ENCODE data around the gene PAQR5. TPM values are rescaled to one million over a fixed set of nuclear protein-coding genes. Genes with fewer than 3 reads are reported as not detected.

The PAQR5 gene
- total and polyA plus RNA-seq, 9 of the 15 experiments (the other 6 are each of a cell fraction or from before 2014, with no cell fraction given): 0.04 to 0.08 TPM; not detected in 7

GRCh38 chr15:69377216-69377970, 78.7 kb downstream of the PAQR5 start:
- no peak for DNase-seq (ENCODE audit: extremely low read depth in 1 of 4, low spot score in 3 of 4)
- intact Hi-C loops (cut with micrococcal nuclease): no loop called here
- Histone ChIP-seq H4K20me1 (replicated peaks; ENCODE audit: control insufficient read depth, insufficient read depth, low read length) (no peaks in the 10 kb centered on the region; the same call in 1 of the 2 replicates), H3K4me3 (no peak overlapping the region), H3K9me1 (ENCODE audit: control insufficient read depth, insufficient read depth, low read length) (no peaks in the 10 kb centered on the region), H3K9ac (ENCODE audit: insufficient read depth in 1 of 2, low read depth in 2 of 2, low read length in 2 of 2) (no peak overlapping the region), H2AFZ (ENCODE audit: low read depth, low read length) (no peak overlapping the region), H3K27me3 (ENCODE audit: control insufficient read depth in 2 of 2, insufficient read depth in 2 of 2, low read length in 2 of 2) (peaks cover 14 to 60% of the 10 kb centered on the region in 2 experiments), H3K4me1 (replicated peaks in 1 of 2; ENCODE audit: control insufficient read depth in 2 of 2, insufficient read depth in 2 of 2, low read length in 2 of 2) (no peaks in the 10 kb centered on the region; a peak in 1 of 5 replicates), H3K36me3 (ENCODE audit: control insufficient read depth, insufficient read depth, low read length) (no peaks in the 10 kb centered on the region), H3K4me2 (ENCODE audit: insufficient read depth, low read length) (no peak overlapping the region), H3K27ac (ENCODE audit: extremely low read depth, low read depth, low read length) (no peak overlapping the region), H3K79me2 (ENCODE audit: control insufficient read depth, insufficient read depth, low read length) (no peaks in the 10 kb centered on the region), H3K9me3 (replicated peaks; ENCODE audit: control insufficient read depth, insufficient read depth, low read depth, low read length) (no peaks in the 10 kb centered on the region)
- no peak for ATAC-seq
- in situ Hi-C loops (cut with MboI): no loop called here
- no TSS peak for BruUV-seq (replicated peaks)
- 0% methylated on average over 8 of the region's 8 CpGs for WGBS (ENCODE audit: insufficient coverage, low coverage, missing lambda C conversion rate)
- TF ChIP-seq PCBP2 (IDR thresholded peaks at IDR 0.05; ENCODE audit: low read depth, low read length, poor library complexity, severe bottlenecking) (no peak), BHLHE40 (IDR thresholded peaks at IDR 0.05; ENCODE audit: low read length) (peak; percentile 36; the same call in 1 of the 2 replicates)
- ChIA-PET POLR2A (interaction anchor here (0.7 kb wide), 1 partner anchor 85 kb away, joined by 3 read pairs; no protein-coding TSS in a partner anchor), CTCF (ENCODE audit: low intra/inter-chr PET ratio) (no interaction called here)
- FAIRE-seq: no peak

GRCh38 chr15:69380100-69380725, 81.5 kb downstream of the PAQR5 start:
- in situ Hi-C loops (cut with MboI): no loop called here
- intact Hi-C loops (cut with micrococcal nuclease): no loop called here
- TF ChIP-seq CREBBP (IDR thresholded peaks at IDR 0.05; ENCODE audit: low read depth, low read length): no peak
- no peak for TF ChIP-seq ZNF217 (CRISPR knock-in tag; IDR thresholded peaks at IDR 0.05)
- TF ChIP-seq FOXM1 (IDR thresholded peaks at IDR 0.05; ENCODE audit: low read depth): no peak
- no peak for TF ChIP-seq FOXM1 (CRISPR knock-in tag; IDR thresholded peaks at IDR 0.05; ENCODE audit: low read depth)
- TF ChIP-seq NFIC (IDR thresholded peaks at IDR 0.05): 0 out of 2 replicates have a peak, but pooled peaks have one; percentile 21
- no peak for TF ChIP-seq TFE3 (CRISPR knock-in tag; IDR thresholded peaks at IDR 0.05)
- 0 out of 2 replicates have a peak, but pooled peaks have one; percentile 42 for TF ChIP-seq CTBP1 (IDR thresholded peaks at IDR 0.05; ENCODE audit: borderline replicate concordance)
- TF ChIP-seq RFX1 (IDR thresholded peaks at IDR 0.05): peak; percentile 31; the same call in 1 of the 2 replicates
- TF ChIP-seq CHD4 (IDR thresholded peaks at IDR 0.05; ENCODE audit: insufficient read depth, insufficient replicate concordance, low read depth, low read length, poor library complexity, severe bottlenecking): no peak
- TF ChIP-seq HCFC1 (IDR thresholded peaks at IDR 0.05; ENCODE audit: low read depth, low read length): no peak

More at GRCh38 chr15:69380100-69380725, 81.5 kb downstream of the PAQR5 start:
- peak; percentile 92 for ATAC-seq
- Histone ChIP-seq H3K4me3 (no peak overlapping the region), H3K27me3 (ENCODE audit: control insufficient read depth in 2 of 2, insufficient read depth in 2 of 2, low read length in 2 of 2) (peaks cover 12 to 55% of the 10 kb centered on the region in 2 experiments; a peak in 3 of 5 replicates), H3K27ac (ENCODE audit: extremely low read depth, low read depth, low read length) (no peak overlapping the region), H3K36me3 (ENCODE audit: control insufficient read depth, insufficient read depth, low read length) (no peaks in the 10 kb centered on the region), H4K20me1 (replicated peaks; ENCODE audit: control insufficient read depth, insufficient read depth, low read length) (no peaks in the 10 kb centered on the region; the same call in 1 of the 2 replicates), H3K9ac (ENCODE audit: insufficient read depth in 1 of 2, low read depth in 2 of 2, low read length in 2 of 2) (no peak overlapping the region), H2AFZ (ENCODE audit: low read depth, low read length) (peak overlapping the region; percentile 54; the same call in 1 of the 2 replicates), H3K9me3 (replicated peaks; ENCODE audit: control insufficient read depth, insufficient read depth, low read depth, low read length) (no peaks in the 10 kb centered on the region), H3K4me1 (replicated peaks in 1 of 2; ENCODE audit: control insufficient read depth in 2 of 2, insufficient read depth in 2 of 2, low read length in 2 of 2) (no peaks in the 10 kb centered on the region; a peak in 2 of 5 replicates), H3K79me2 (ENCODE audit: control insufficient read depth, insufficient read depth, low read length) (no peaks in the 10 kb centered on the region), H3K4me2 (ENCODE audit: insufficient read depth, low read length) (peak overlapping the region; percentile 70), H3K9me1 (ENCODE audit: control insufficient read depth, insufficient read depth, low read length) (no peaks in the 10 kb centered on the region)
- ChIA-PET CTCF (ENCODE audit: low intra/inter-chr PET ratio) (no interaction called here), POLR2A (interaction anchor here (0.6 kb wide), 1 partner anchor 259 kb away, joined by 3 read pairs; no protein-coding TSS in a partner anchor)
- no TSS peak for BruUV-seq (replicated peaks)
- peak; percentile 49 for FAIRE-seq
- DNase-seq (ENCODE audit: extremely low read depth in 1 of 4, low spot score in 3 of 4): peak in 3 of 4 experiments; percentile 24 to 47 (median 39)
- WGBS (ENCODE audit: insufficient coverage, low coverage, missing lambda C conversion rate): 16% methylated on average over 9 of the region's 9 CpGs
